NCI-H446 (cell line): Measurements from ENCODE around the gene GLI2.

ENCODE experiments used
- DNase-seq, 2 experiments: peaks; one replicate each; lab custom pipeline; 2025; lab: John Stamatoyannopoulos, UW

The GLI2 gene

GRCh38 chr2:120712180-120712681 lies 23.4 kb upstream of the GLI2 start:
- DNase-seq = peak in 1 of 2 experiments; percentile 43

GRCh38 chr2:120715353-120715752 lies 20.3 kb upstream of the GLI2 start:
- DNase-seq = no peak

- no peak for DNase-seq
Measured at GRCh38 chr2:120715941-120716340, 19.7 kb upstream of the GLI2 start.

GRCh38 chr2:120716641-120717585 lies 18.8 kb upstream of the GLI2 start:
- no peak for DNase-seq

GRCh38 chr2:120719491-120719890 lies 16.2 kb upstream of the GLI2 start:
- DNase-seq = no peak

GRCh38 chr2:120720231-120720630 lies 15.4 kb upstream of the GLI2 start:
- no peak for DNase-seq

GRCh38 chr2:120720746-120721375 lies 14.8 kb upstream of the GLI2 start:
- DNase-seq = no peak

GRCh38 chr2:120722246-120722567 lies 13.5 kb upstream of the GLI2 start:
- no peak for DNase-seq

GRCh38 chr2:120722568-120723421 lies 12.9 kb upstream of the GLI2 start:
- DNase-seq = no peak

GRCh38 chr2:120726245-120726644 lies 9.4 kb upstream of the GLI2 start:
- no peak for DNase-seq

GRCh38 chr2:120729406-120730399 lies 6.0 kb upstream of the GLI2 start:
- no peak for DNase-seq

GRCh38 chr2:120731175-120731574 lies 4.5 kb upstream of the GLI2 start:
- DNase-seq = no peak

- no peak for DNase-seq
Measured at GRCh38 chr2:120732506-120733237, 3.0 kb upstream of the GLI2 start.

- DNase-seq = no peak
Measured at GRCh38 chr2:120733238-120733932, 2.3 kb upstream of the GLI2 start.

- no peak for DNase-seq
Measured at GRCh38 chr2:120734930-120735651, 577 bp upstream of the GLI2 start.

GRCh38 chr2:120736202-120736623 lies 545 bp downstream of the GLI2 start:
- no peak for DNase-seq

- peak; percentile 20 to 51 for DNase-seq
Measured at GRCh38 chr2:120736624-120737339, 1.1 kb downstream of the GLI2 start.
